ENCODE results near the gene SPINK13.
"Not testable (repeated sequence)": the region's sequence is repeated elsewhere in the genome, so short reads cannot be mapped to it uniquely, and the experiment has no call there.

SPINK13 gene

DNA sequence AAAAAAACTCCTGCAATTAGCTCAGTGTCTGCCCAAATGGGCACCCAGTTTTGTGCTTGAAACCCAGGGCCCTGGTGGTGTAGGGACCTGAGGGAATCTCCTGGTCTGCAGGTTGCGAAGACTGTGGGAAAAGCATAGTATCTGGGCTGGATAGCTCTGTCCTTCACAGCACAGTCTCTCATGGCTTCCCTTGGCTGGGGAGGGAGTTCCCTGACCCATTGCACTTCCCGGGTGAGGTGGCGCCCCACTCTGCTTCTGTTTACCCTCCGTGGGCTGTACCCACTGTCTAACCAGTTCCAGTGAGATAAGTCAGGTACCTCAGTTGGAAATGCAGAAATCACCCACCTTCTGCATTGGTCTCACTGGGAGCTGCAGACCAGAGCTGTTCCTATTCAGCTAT, 12.7 kb downstream of the SPINK13 start:
- H3K9ac ChIP-seq (ENCODE audit: low read depth, low read length); H3K36me3 ChIP-seq (ENCODE audit: insufficient read depth, low read length); H3K9me3 ChIP-seq (ENCODE audit: control insufficient read depth, insufficient read depth, low read length); H3K4me1 ChIP-seq (ENCODE audit: insufficient read depth, low read length): not testable (repeated sequence)

DNA sequence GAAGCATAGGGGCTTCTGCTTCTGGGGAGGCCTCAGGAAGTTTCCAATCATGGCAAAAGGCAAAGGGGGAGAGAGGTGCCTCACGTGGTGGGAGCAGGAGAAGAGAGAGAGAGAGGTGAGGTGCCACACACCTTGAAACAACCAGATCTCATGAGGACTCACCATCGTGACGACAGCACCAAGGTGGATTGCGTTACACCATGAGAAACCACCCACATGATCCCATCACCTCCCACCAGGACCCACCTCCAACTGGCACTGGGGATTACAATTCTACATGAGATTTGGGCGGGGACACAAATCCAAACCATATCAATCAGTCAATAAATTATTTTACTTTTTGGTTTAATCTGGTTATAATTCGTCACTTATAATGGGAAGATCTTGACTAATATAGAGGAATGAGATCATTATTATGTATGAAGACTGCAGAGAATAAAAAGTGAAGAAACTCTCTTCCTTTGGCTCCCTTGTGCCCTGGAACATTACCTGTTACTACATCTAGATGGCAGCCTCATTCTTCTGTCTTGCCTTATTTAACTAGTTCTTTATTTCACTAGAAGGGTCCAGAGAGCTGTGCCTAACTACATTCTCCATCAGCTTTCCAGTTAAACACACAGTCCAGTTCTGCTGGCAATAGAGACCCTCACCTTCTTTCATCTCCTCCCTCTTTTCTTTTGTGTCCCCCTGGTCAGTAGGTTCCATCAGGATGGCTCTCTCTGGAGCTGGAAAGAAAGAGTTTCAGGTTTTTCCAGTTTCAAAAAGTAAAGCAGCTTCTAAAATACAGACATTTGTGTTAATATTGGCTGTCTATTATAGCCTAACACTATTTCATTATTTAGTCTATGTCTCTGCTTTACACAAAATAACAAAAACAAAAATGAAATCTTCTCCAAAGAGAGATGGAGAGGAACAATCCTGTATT, 21.9 kb downstream of the SPINK13 start:
- no peaks in the 10 kb centered on the region for H3K9me3 ChIP-seq (ENCODE audit: control insufficient read depth, insufficient read depth, low read length)
- H3K4me1 ChIP-seq (ENCODE audit: insufficient read depth, low read length): no peaks in the 10 kb centered on the region
- H3K36me3 ChIP-seq (ENCODE audit: insufficient read depth, low read length): no peaks in the 10 kb centered on the region
- no peak overlapping the region for H3K9ac ChIP-seq (ENCODE audit: low read depth, low read length)

DNA sequence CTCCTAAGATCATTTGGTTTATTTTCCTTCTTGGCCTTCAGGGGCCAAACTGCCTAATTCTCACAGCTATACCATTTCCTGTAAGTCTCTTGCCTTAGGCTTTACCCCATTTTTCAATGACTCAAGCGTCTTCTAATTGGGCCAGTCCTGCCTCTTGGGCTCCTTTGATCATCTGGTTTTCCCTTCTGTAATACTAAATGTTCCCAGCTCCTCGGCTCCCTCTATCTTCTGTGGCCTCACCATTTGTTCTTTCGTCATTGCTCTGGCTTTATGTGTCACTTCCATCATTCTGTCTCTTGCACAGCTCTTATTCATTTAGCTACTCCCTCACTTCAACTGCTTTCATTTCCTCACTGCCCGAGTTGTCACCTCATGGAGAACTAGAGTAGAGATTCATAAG, 29.1 kb downstream of the SPINK13 start:
- Histone ChIP-seq H3K4me1 (ENCODE audit: insufficient read depth, low read length) (no peaks in the 10 kb centered on the region), H3K9ac (ENCODE audit: low read depth, low read length) (no peak overlapping the region), H3K36me3 (ENCODE audit: insufficient read depth, low read length) (no peaks in the 10 kb centered on the region), H3K9me3 (ENCODE audit: control insufficient read depth, insufficient read depth, low read length) (no peaks in the 10 kb centered on the region)

DNA sequence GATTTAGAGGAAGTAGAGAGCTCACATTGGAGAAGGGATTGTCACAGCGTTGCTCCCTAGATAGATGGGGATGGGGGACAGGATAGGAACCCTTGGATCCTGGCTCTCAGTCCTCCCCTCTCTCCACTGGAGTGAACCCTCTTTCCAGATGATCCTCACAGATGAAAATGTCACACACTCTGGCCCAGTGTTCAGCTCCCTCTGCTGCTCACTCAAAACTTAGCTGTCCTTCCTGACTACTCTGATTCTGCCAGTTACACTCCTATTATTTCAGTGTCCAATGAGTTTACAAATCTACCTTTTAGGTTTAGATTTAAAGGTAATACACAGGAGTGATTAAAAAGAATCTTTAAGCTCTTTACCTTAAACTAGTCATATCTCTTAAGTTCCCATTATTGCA, 37.9 kb downstream of the SPINK13 start:
- Histone ChIP-seq H3K9me3 (ENCODE audit: control insufficient read depth, insufficient read depth, low read length) (no peaks in the 10 kb centered on the region), H3K4me1 (ENCODE audit: insufficient read depth, low read length) (no peaks in the 10 kb centered on the region), H3K36me3 (ENCODE audit: insufficient read depth, low read length) (no peaks in the 10 kb centered on the region), H3K9ac (ENCODE audit: low read depth, low read length) (no peak overlapping the region)

DNA sequence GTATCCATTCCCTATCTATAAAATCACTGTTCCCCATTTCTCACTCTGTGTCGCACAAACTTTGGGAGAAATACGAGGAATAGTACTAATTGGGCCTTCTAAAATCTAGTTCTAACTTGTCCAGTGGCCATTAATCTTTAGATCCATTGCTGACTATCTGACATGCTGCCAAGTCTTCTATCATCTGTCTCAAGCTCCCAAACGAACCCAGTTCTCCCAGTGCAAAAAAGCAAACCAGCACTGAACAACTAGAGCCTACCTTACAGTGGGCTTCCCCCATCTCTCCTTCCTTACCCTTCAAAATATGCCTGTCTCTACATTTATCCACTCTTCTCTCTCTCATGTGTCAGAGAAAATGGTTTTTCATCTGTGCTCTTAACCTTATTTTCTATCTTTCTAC, 40.4 kb downstream of the SPINK13 start:
- no peaks in the 10 kb centered on the region for H3K9me3 ChIP-seq (ENCODE audit: control insufficient read depth, insufficient read depth, low read length)
- H3K36me3 ChIP-seq (ENCODE audit: insufficient read depth, low read length): no peaks in the 10 kb centered on the region
- no peaks in the 10 kb centered on the region for H3K4me1 ChIP-seq (ENCODE audit: insufficient read depth, low read length)
- no peak overlapping the region for H3K9ac ChIP-seq (ENCODE audit: low read depth, low read length)

DNA sequence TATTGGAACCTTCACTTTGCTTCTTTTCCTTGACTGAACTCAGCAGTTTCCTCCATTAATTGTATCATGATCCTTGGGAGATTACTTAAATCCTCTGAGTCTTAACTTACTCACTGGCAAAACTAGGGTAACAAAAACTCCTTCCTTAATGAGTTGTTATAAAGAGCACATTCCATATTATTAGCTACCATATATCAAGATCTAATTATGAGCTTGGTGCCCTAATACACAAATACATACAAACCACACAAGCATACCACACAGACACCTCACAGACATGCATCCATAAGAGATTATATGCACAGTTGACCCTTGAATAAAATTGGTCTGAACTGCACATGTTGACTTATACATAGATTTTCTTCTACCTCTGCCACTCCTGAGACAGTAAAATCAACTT, 41.2 kb downstream of the SPINK13 start:
- H3K9ac ChIP-seq (ENCODE audit: low read depth, low read length): no peak overlapping the region
- H3K36me3 ChIP-seq (ENCODE audit: insufficient read depth, low read length): no peaks in the 10 kb centered on the region
- H3K9me3 ChIP-seq (ENCODE audit: control insufficient read depth, insufficient read depth, low read length): no peaks in the 10 kb centered on the region
- no peaks in the 10 kb centered on the region for H3K4me1 ChIP-seq (ENCODE audit: insufficient read depth, low read length)

DNA sequence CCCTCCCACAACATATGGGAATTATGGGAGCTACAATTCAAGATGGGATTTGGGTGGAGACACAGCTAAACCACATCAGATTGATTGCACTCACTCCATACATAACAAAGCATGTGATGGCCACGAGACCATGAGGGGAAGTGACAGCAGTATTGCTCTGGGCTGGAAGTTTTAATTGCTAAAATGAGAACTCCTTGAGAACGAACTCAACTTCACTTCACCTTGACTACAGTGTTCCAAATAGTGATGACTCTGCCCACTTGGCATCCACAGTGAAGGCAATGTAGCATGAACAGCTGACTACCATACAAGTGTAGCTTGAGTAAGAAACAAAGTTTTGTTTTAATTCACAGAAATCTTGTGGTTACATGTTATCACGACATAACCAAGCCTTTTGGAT, 42.9 kb downstream of the SPINK13 start:
- Histone ChIP-seq H3K4me1 (ENCODE audit: insufficient read depth, low read length) (no peaks in the 10 kb centered on the region), H3K9ac (ENCODE audit: low read depth, low read length) (no peak overlapping the region), H3K36me3 (ENCODE audit: insufficient read depth, low read length) (no peaks in the 10 kb centered on the region), H3K9me3 (ENCODE audit: control insufficient read depth, insufficient read depth, low read length) (no peaks in the 10 kb centered on the region)

DNA sequence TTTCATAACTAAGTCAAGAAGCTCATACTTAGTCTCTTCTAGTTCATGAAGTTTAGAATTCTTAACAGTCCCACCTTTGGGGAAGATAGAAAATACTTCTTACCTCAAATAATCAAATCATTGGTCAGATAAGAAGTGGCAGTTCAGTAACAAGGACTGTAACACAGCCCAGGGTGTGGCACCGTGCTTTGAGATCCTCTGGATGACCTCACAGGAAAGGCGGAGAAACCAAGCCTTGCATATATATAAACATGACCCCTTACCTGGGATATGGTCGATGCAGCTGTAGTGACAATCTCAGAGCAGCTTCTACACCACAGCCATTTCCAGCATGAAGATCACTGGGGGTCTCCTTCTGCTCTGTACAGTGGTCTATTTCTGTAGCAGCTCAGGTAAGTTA, 43.6 kb downstream of the SPINK13 start, which contains the start of gene SPINK7:
Gene SPINK7 (plus strand): TSS at position 271 of the 400 bp plus-strand sequence. CDS start 61 bp downstream, at position 332.
- Histone ChIP-seq H3K9me3 (ENCODE audit: control insufficient read depth, insufficient read depth, low read length) (no peaks in the 10 kb centered on the region), H3K9ac (ENCODE audit: low read depth, low read length) (no peak within 1 kb of the TSS), H3K36me3 (ENCODE audit: insufficient read depth, low read length) (no peaks in the 10 kb centered on the region), H3K4me1 (ENCODE audit: insufficient read depth, low read length) (no peaks in the 10 kb centered on the region)

DNA sequence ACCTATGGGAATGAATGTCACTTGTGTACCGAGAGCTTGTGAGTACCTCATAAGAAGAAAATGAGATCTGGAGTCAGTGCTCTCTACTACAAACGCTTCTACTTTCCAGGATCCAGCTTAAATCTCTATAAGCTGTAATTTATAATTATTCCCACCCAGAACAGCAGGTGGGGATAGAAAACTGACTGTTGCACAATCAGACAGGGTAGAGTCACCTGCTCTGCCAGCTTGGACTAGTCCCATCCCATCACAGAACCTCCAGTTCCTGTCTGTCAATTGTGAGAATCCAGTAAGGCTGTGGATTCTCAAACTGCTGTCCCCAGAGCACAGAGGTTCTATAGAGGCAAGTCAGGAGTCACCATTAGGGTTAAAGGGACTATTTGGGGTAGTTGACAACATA, 45.6 kb downstream of the SPINK13 start:
- H3K36me3 ChIP-seq (ENCODE audit: insufficient read depth, low read length): no peaks in the 10 kb centered on the region
- H3K4me1 ChIP-seq (ENCODE audit: insufficient read depth, low read length): no peaks in the 10 kb centered on the region
- no peak overlapping the region for H3K9ac ChIP-seq (ENCODE audit: low read depth, low read length)
- no peaks in the 10 kb centered on the region for H3K9me3 ChIP-seq (ENCODE audit: control insufficient read depth, insufficient read depth, low read length)

DNA sequence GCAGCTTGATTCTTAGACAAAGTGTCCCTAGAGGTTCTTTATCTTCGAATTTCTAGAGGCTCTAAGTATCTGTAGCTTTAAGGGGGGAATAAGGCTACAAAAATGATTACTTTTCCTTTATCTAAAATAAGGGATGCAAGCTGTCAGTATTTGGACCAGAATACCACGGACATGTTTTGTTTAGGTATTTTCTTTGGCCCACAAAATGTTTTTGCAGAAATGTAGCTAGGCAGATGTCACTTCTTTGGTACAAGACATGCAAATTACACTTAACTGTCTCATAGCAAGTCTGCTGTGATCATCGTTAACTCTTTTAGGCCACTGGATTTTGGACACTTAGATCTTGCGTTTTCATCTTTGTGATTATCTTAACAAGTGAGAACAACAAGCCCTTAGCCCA, 46.1 kb downstream of the SPINK13 start:
- Histone ChIP-seq H3K9ac (ENCODE audit: low read depth, low read length) (no peak overlapping the region), H3K36me3 (ENCODE audit: insufficient read depth, low read length) (no peaks in the 10 kb centered on the region), H3K9me3 (ENCODE audit: control insufficient read depth, insufficient read depth, low read length) (no peaks in the 10 kb centered on the region), H3K4me1 (ENCODE audit: insufficient read depth, low read length) (no peaks in the 10 kb centered on the region)

DNA sequence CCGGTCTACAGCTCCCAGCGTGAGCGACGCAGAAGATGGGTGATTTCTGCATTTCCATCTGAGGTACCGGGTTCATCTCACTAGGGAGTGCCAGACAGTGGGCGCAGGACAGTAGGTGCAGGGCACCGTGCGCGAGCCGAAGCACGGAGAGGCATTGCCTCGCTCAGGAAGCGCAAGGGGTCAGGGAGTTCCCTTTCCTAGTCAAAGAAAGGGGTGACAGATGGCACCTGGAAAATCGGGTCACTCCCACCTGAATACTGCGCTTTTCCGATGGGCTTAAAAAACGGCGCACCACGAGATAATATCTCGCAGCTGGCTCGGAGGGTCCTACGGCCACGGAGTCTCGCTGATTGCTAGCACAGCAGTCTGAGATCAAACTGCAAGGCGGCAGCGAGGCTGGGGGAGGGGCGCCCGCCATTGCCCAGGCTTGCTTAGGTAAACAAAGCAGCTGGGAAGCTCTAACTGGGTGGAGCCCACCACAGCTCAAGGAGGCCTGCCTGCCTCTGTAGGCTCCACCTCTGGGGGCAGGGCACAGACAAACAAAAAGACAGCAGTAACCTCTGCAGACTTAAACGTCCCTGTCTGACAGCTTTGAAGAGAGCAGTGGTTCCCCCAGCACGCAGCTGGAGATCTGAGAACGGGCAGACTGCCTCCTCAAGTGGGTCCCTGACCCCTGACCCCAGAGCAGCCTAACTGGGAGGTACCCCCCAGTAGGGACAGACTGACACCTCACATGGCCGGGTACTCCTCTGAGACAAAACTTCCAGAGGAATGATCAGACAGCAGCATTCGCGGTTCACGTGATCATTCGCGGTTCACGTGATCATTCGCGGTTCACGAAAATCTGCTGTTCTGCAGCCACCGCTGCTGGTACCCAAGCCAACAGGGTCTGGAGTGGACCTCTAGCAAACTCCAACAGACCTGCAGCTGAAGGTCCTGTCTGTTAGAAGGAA, 51.7 kb downstream of the SPINK13 start:
- not testable (repeated sequence) for H3K36me3 ChIP-seq (ENCODE audit: insufficient read depth, low read length); H3K9me3 ChIP-seq (ENCODE audit: control insufficient read depth, insufficient read depth, low read length); H3K4me1 ChIP-seq (ENCODE audit: insufficient read depth, low read length)
- peak overlapping the region; percentile 68 for H3K9ac ChIP-seq (ENCODE audit: low read depth, low read length)

DNA sequence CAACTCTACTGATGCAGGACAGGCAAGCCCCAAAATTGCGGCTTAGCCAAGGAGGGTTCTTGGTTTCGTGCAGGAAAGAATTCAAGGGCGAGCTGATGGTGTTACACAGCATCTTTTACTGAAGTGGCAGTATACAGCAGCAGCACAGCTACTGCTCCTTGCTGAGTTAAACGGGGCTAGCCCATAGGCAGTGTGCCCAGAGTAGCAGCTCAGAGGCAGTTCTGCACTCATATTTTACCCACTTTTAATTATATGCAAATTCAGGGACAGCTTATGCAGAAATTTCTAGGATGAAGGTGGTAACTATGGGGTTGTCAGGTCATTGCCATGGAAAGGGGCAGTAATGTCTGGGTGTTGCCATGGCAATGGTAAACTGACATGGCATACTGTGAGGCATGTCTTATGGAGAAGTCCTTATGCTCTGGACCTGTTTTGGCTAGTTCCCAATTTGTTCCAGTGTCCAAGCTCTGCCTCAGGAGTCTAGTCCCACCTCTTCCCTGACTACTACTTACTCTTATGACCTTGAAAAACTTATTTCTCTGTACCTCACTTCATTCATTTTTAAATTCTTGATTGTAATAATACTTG, 64.8 kb downstream of the SPINK13 start:
- H3K9me3 ChIP-seq (ENCODE audit: control insufficient read depth, insufficient read depth, low read length): no peaks in the 10 kb centered on the region; the same call in none of the 2 replicates
- no peaks in the 10 kb centered on the region for H3K4me1 ChIP-seq (ENCODE audit: insufficient read depth, low read length)
- H3K9ac ChIP-seq (ENCODE audit: low read depth, low read length): no peak overlapping the region
- no peaks in the 10 kb centered on the region for H3K36me3 ChIP-seq (ENCODE audit: insufficient read depth, low read length)

DNA sequence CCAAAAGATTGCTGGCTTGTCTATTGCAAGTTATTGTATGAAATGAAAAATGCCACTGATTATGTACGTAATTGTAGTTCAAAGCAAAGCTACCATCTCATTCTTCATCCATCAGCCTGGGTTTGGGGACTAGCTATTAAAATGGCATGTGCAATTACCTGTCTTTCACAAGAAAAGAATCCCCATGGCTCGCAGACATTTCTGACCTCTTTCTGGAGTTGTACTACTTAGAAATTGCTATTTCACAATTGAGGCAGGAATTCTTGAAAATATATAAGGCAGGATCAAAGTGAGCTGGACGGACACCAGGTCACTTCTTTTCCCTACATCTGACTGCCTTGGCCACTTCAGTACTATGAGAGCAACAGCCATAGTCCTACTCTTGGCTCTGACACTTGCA, 66.7 kb downstream of the SPINK13 start, which contains the start of gene SPINK9:
Gene SPINK9 (plus strand): TSS at position 301 of the 400 bp plus-strand sequence. CDS start 55 bp downstream, at position 356.
- Histone ChIP-seq H3K4me1 (ENCODE audit: insufficient read depth, low read length) (no peaks in the 10 kb centered on the region), H3K36me3 (ENCODE audit: insufficient read depth, low read length) (no peaks in the 10 kb centered on the region), H3K9ac (ENCODE audit: low read depth, low read length) (no peak within 1 kb of the TSS), H3K9me3 (ENCODE audit: control insufficient read depth, insufficient read depth, low read length) (no peaks in the 10 kb centered on the region; the same call in none of the 2 replicates)
